ENCODE measurements around the gene TFB1M.
"Not testable (repeated sequence)": the region's sequence is repeated elsewhere in the genome, so short reads cannot be mapped to it uniquely, and the experiment has no call there.

Gene TFB1M

GRCh38 chr6:155297669-155298068 is 16.6 kb downstream of the TFB1M start:
- DNase-seq = no peak

- no peak for DNase-seq
Measured at GRCh38 chr6:155292711-155293110, 21.6 kb downstream of the TFB1M start.

- no peak for DNase-seq
Measured at GRCh38 chr6:155291291-155291690, 23.0 kb downstream of the TFB1M start.

- DNase-seq = no peak
Measured at GRCh38 chr6:155290491-155290890, 23.8 kb downstream of the TFB1M start.

- no peak for DNase-seq
Measured at GRCh38 chr6:155287762-155288161, 26.5 kb downstream of the TFB1M start.

GRCh38 chr6:155284775-155285174 is 29.5 kb downstream of the TFB1M start:
- DNase-seq = no peak

DNA sequence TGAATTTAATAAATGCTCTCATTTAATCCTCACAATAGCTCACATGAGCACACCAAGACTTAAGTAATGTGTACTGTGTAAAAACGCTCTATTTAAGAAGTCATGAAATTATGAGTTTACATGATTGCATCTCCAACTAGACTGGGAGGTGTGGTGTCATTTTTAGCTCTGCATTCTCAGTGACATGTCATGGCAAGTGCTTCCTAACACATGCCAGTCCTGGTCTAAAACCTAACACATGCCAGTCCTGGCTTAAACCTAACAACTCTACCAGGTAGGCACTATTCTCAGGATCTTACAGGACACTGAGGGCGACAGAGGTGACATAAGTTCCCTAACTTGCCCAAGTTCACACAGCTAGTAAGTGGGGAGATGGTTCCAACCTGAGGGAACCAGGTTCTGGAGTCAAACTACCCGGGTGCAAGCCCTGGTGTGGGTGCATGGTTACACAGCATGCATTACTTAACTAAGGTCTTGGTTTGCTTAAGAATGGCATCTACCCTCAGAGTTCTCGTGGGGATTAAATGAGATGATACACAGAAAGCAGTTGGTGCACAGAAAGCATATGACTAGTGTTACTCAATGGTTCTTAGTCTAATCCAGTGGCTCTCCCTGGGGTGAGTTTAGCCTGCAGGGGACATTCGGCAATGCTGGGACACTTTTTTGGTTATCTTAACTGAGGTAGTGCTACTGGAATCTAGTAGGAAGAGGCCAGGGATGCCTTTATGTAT is 35.8 kb downstream of the TFB1M start:
- no peak for DNase-seq

- no peak for DNase-seq
Measured at GRCh38 chr6:155276638-155277037, 37.6 kb downstream of the TFB1M start.

- no peak for DNase-seq
Measured at GRCh38 chr6:155275808-155276480, 38.3 kb downstream of the TFB1M start.

DNA sequence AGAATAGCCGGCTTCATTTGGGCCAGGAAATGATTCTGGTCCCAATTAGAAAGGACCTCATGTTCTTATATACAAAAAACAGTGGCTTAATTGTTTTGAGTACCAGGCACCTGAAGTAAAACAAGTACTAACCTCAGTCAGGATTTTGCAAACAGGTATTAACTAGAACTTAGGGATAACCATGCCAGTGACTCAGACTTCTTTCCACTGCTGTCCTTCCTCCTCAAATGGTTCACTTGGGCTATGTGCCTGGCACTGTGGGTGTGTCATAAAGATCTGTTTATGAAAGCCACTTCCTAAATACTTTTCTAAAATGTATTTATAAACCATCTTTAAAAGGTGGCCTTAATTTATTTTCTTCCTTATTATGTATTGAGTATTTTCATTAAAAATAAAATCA is 39.8 kb downstream of the TFB1M start:
- no peak for DNase-seq

DNA sequence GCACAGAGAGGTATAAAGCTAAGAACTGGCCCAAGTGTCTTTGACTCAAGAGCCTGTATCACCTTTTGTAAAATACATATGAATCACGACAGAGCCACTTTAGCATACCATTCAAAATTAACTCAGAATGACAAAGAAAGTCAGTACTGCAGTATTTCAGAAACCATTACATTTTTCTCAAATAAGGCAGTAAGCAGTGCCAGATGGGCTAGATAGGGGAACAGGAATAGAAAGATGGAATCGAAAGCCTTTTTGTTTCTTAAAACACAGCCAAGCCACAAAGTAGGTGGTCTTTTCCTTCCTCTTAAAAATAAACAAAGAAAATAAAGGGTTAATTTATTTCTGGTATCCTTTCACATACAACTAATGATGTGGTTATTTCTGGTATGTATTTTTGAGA is 40.2 kb downstream of the TFB1M start:
- no peak for DNase-seq

GRCh38 chr6:155273431-155273830 is 40.9 kb downstream of the TFB1M start:
- DNase-seq = no peak

GRCh38 chr6:155272353-155273232 is 41.7 kb downstream of the TFB1M start:
- no peak for DNase-seq

GRCh38 chr6:155271145-155271544 is 43.1 kb downstream of the TFB1M start:
- no peak for DNase-seq

- no peak for DNase-seq
Measured at GRCh38 chr6:155270561-155271091, 43.7 kb downstream of the TFB1M start.

- no peak for DNase-seq
Measured at GRCh38 chr6:155269765-155270164, 44.5 kb downstream of the TFB1M start.

GRCh38 chr6:155268088-155268867 is 46.0 kb downstream of the TFB1M start:
- DNase-seq = not testable (repeated sequence)

- no peak for DNase-seq
Measured at GRCh38 chr6:155267411-155267810, 46.9 kb downstream of the TFB1M start.

DNA sequence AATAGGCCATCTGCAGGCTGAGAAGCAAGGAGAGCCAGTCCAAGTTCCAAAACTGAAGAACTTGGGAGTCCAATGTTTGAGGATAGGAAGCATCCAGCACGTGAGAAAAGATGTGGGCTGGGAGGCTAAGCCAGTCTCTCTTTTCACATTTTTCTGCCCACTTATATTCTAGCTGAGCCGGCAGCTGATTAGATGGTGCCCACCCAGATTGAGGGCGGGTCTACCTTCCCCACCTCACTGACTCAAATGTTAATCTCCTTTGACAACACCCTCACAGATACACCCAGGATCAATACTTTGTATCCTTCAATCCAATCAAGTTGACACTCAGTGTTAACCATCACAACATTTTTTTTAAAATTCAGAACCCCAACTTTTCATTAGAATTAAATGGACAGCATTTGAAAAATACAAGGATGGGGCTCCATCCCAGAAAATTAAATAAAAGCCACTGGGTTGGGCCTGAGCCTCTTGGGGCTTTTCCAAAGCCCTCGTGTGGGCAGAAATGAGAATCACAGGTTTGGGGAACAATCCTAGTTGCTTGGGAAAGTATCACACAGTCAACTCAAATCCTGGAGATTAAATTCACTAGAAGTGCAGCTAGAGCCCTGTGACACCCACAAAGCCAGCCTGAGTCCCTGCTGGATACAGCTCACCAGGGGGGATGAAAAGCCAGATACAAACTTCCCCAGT is 48.3 kb downstream of the TFB1M start:
- DNase-seq = no peak

DNA sequence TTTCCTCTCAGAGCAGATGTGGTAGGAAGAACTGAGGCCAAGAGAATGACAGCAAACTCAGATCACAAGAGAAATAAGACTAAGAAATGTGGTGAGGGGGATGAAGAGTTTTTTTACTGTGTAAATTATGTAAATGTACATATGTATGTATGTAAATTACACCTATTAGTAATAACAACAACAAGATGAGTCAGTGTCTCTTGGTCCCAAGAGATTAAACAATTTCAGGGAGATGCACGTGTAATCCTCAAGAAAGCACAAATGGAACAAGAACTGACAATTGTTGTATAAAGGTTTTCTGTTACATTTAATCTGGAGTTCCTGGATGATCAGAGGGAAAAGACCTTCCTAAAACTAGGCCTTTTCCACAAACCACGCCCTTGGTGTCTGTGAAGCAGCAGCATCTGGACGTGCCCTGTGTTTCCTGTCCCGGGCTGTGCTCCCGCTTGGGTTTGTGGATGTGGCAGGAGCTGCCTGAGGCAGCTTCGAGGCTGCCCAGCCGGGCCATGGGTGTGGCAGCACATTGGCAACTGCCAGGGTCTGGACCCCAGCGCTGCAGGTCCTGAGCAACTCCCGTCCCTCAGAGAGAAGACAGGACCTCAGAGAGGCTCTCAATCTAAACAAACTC is 49.5 kb downstream of the TFB1M start:
- DNase-seq = no peak

DNA sequence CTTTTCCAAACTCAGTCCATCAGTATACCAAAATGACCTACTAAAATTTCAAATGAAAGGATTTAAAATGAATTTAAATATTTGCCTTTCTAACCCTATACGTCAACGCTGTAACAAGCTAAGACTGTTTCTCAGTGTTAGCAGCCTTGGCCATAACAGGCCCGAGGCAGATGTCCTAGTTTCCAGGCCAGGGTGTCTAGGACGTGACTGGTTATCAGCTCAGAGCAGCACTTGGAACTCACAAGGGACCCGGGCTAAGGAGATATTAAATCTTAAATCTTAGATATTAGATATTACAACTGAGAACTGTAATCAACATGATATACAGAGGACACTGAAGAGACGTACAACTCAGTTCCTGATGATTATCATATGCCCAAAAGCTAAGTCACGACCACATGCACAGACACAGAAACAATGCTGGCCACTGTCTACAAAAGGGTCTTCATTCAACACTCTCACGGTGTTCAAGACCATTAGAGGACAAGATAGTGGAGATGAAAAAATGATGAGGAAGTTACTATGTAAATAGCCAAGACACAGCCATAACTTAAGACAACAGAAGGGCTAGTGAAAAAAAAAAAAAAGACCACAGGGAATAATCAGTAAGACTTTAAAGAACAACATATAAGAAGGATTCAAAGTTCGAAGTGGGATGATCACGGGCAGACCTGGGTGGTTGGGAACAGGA is 50.8 kb downstream of the TFB1M start, which contains the start of gene CLDN20:
CLDN20 (plus strand) TSS at position 641 of the 691 bp plus-strand sequence. CDS start 11,707 bp downstream, outside the sequence.
- no peak for DNase-seq

Data from NCI-H187 (cell line).